Measurements from ENCODE around the gene CPNE9.

- TF ChIP-seq CTCF (IDR thresholded peaks at IDR 0.05 in 4 of 5, conservative IDR thresholded peaks at IDR 0.05 in 1 of 5) (no peak), POLR2A (IDR thresholded peaks at IDR 0.05) (no peak)
Observed at GRCh38 chr3:9673082-9673481, 30.6 kb upstream of the CPNE9 start.
